ENCODE measurements around the gene KCMF1. TPM values are rescaled to one million over a fixed set of nuclear protein-coding genes. Genes with fewer than 3 reads are reported as not detected.
A peak's percentile ranks its signal among the peaks of the same experiment; 100 is the strongest.

The KCMF1 gene
- total RNA-seq, 1 donor from 2014 or later, result 29.7 TPM

DNA sequence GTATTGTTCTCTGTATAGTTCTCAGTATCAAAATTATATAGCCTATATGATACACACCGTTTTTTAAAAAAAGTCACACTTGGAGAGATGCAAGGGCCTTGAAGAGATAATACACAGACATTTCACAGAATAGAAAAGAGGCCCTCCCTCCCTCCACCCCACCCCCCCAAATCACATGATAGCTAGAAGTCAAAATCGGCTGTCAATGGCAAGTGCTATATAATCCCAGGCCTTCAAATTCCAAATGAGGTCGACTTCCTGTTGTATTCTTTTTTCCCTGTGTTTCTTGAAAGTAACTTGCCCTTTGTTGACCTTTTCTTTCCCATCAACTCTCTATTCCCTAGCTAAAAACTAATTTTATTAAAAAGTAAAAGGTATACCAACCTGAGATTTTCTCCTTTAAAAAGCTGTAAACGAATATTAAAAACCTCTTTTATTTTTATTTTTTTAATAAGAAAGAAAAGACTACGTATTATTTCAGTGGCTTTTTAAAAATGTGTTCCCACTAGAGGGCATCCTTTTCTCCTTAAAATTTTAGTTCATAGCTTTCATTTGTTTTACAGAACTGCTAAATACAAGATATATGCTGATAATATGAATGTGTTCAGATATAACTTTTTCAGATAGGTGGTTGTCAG is 46.6 kb downstream of the KCMF1 start:
- no peaks in the 10 kb centered on the region for H3K9me3 ChIP-seq
- H3K4me3 ChIP-seq, result no peak overlapping the region
- H3K27me3 ChIP-seq, result no peaks in the 10 kb centered on the region
- DNase-seq (ENCODE audit: extremely low spot score in 2 of 2), result no peak
- peaks cover 39% of the 10 kb centered on the region for H3K4me1 ChIP-seq
- H3K27ac ChIP-seq, result no peak overlapping the region
- intact Hi-C loops (cut with DNase I), result no loop called here
- no peaks in the 10 kb centered on the region for H3K36me3 ChIP-seq
- TF ChIP-seq, protein P1, sequence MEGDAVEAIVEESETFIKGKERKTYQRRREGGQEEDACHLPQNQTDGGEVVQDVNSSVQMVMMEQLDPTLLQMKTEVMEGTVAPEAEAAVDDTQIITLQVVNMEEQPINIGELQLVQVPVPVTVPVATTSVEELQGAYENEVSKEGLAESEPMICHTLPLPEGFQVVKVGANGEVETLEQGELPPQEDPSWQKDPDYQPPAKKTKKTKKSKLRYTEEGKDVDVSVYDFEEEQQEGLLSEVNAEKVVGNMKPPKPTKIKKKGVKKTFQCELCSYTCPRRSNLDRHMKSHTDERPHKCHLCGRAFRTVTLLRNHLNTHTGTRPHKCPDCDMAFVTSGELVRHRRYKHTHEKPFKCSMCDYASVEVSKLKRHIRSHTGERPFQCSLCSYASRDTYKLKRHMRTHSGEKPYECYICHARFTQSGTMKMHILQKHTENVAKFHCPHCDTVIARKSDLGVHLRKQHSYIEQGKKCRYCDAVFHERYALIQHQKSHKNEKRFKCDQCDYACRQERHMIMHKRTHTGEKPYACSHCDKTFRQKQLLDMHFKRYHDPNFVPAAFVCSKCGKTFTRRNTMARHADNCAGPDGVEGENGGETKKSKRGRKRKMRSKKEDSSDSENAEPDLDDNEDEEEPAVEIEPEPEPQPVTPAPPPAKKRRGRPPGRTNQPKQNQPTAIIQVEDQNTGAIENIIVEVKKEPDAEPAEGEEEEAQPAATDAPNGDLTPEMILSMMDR (IDR thresholded peaks at IDR 0.05), result no peak
- TF ChIP-seq POLR2AphosphoS5 (IDR thresholded peaks at IDR 0.05; ENCODE audit: insufficient read depth in 1 of 2, low read depth in 1 of 2), result no peak
- no peak for TF ChIP-seq POLR2A (IDR thresholded peaks at IDR 0.05)

DNA sequence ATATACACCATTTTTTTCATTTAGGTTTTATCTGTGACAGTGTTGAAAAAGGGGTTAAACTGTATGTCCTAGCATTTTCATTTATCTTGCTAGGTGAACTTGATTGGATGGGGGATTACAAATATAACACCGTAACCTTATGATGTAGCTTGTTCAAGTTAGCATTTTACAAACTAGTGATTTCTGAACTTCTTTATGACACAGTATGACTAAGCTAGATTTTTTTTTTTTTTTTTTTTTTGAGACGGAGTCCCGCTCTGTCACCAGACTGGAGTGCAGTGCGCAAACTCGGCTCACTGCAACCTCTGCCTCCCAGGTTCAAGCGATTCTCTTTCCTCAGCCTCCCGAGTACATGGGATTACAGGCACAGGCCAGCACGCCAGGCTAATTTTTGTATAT is 47.1 kb downstream of the KCMF1 start:
- no peak overlapping the region for H3K27ac ChIP-seq
- DNase-seq (ENCODE audit: extremely low spot score in 2 of 2), result no peak
- no peaks in the 10 kb centered on the region for H3K9me3 ChIP-seq
- H3K27me3 ChIP-seq, result no peaks in the 10 kb centered on the region
- intact Hi-C loops (cut with DNase I), result no loop called here
- H3K4me1 ChIP-seq, result peaks cover 39% of the 10 kb centered on the region
- H3K36me3 ChIP-seq, result no peaks in the 10 kb centered on the region
- H3K4me3 ChIP-seq, result no peak overlapping the region
- TF ChIP-seq, protein P1 (IDR thresholded peaks at IDR 0.05), result no peak
- no peak for TF ChIP-seq POLR2A (IDR thresholded peaks at IDR 0.05)
- TF ChIP-seq POLR2AphosphoS5 (IDR thresholded peaks at IDR 0.05; ENCODE audit: insufficient read depth in 1 of 2, low read depth in 1 of 2), result no peak

GRCh38 chr2:85019121-85019520 is 48.2 kb downstream of the KCMF1 start:
- Histone ChIP-seq H3K27ac (no peak overlapping the region), H3K4me3 (no peak overlapping the region), H3K36me3 (no peaks in the 10 kb centered on the region), H3K4me1 (peaks cover 39% of the 10 kb centered on the region), H3K9me3 (no peaks in the 10 kb centered on the region), H3K27me3 (no peaks in the 10 kb centered on the region)
- DNase-seq (ENCODE audit: extremely low spot score in 2 of 2), result no peak
- TF ChIP-seq POLR2AphosphoS5 (IDR thresholded peaks at IDR 0.05; ENCODE audit: insufficient read depth in 1 of 2, low read depth in 1 of 2) (peak in 1 of 2 donors; percentile 40), POLR2A (IDR thresholded peaks at IDR 0.05) (no peak)
- intact Hi-C loops (cut with DNase I), result no loop called here

- Histone ChIP-seq H3K4me1 (peaks cover 18% of the 10 kb centered on the region), H3K4me3 (no peak overlapping the region), H3K27ac (no peak overlapping the region), H3K36me3 (no peaks in the 10 kb centered on the region), H3K9me3 (no peaks in the 10 kb centered on the region), H3K27me3 (no peaks in the 10 kb centered on the region)
- intact Hi-C loops (cut with DNase I), result no loop called here
- no peak for TF ChIP-seq POLR2A (IDR thresholded peaks at IDR 0.05)
- no peak for TF ChIP-seq POLR2AphosphoS5 (IDR thresholded peaks at IDR 0.05; ENCODE audit: insufficient read depth in 1 of 2, low read depth in 1 of 2)
- TF ChIP-seq, protein P1 (IDR thresholded peaks at IDR 0.05), result no peak
- no peak for DNase-seq (ENCODE audit: extremely low spot score in 2 of 2)
These were observed 51.3 kb downstream of the KCMF1 start for GRCh38 chr2:85022232-85022631.

- TF ChIP-seq, protein P1 (IDR thresholded peaks at IDR 0.05), result no peak
- TF ChIP-seq POLR2A (IDR thresholded peaks at IDR 0.05) (no peak), POLR2AphosphoS5 (IDR thresholded peaks at IDR 0.05; ENCODE audit: insufficient read depth in 1 of 2, low read depth in 1 of 2) (no peak)
- H3K4me1 ChIP-seq, result peaks cover 7% of the 10 kb centered on the region
- no peaks in the 10 kb centered on the region for H3K9me3 ChIP-seq
- DNase-seq (ENCODE audit: extremely low spot score in 2 of 2), result no peak
- no peaks in the 10 kb centered on the region for H3K27me3 ChIP-seq
- intact Hi-C loops (cut with DNase I), result no loop called here
- no peak overlapping the region for H3K27ac ChIP-seq
- no peak overlapping the region for H3K4me3 ChIP-seq
- H3K36me3 ChIP-seq, result peaks cover 0 to 18% of the 10 kb centered on the region in 2 donors
These were observed 53.5 kb downstream of the KCMF1 start for GRCh38 chr2:85024372-85025047.
